H1 (cell line): ENCODE data around the gene POLN. TPM values are rescaled to one million over a fixed set of nuclear protein-coding genes. Genes with fewer than 3 reads are reported as not detected.

Experiments used
- CHD2 ChIP-seq: IDR thresholded peaks from 2 replicates; pipeline ENCODE4 v1.6.1; 2012; ENCODE audit warnings: low read length, improper control_type of control experiment
- JUN ChIP-seq: IDR thresholded peaks from 2 replicates; pipeline ENCODE4 v1.6.1; 2011; ENCODE audit warnings: low read depth, mild to moderate bottlenecking, improper control_type of control experiment, low read length
- MAX ChIP-seq: IDR thresholded peaks from 2 replicates; pipeline ENCODE4 v1.6.1; 2012; ENCODE audit warnings: inconsistent platforms
- NANOG ChIP-seq: IDR thresholded peaks from 2 replicates; pipeline ENCODE4 v1.6.1; 2011; ENCODE audit warnings: low read length, low read depth, mild to moderate bottlenecking, inconsistent platforms; ENCODE audit not compliant: insufficient read depth, poor library complexity, severe bottlenecking
- POLR2AphosphoS5 ChIP-seq: IDR thresholded peaks from 2 replicates; pipeline ENCODE4 v1.6.1; 2011; ENCODE audit warnings: low read depth, low read length
- SRF ChIP-seq: IDR thresholded peaks from 2 replicates; pipeline ENCODE4 v1.6.1; 2011; ENCODE audit warnings: mild to moderate bottlenecking, low read depth, low read length, moderate library complexity
- TAF7 ChIP-seq: optimal IDR thresholded peaks from 2 replicates; pipeline ENCODE3; 2011; ENCODE audit warnings: low read depth, mild to moderate bottlenecking, inconsistent platforms, low read length, moderate library complexity, borderline replicate concordance
- TBP ChIP-seq: IDR thresholded peaks from 2 replicates; pipeline ENCODE4 v1.6.1; 2011; ENCODE audit warnings: low read depth, low read length, improper control_type of control experiment
- USF2 ChIP-seq: IDR thresholded peaks from 2 replicates; pipeline ENCODE4 v1.6.1; 2011; ENCODE audit warnings: low read length, improper control_type of control experiment
- ZNF274 ChIP-seq: IDR thresholded peaks from 2 replicates; pipeline ENCODE4 v1.7.0; 2012; ENCODE audit warnings: low read length, borderline replicate concordance; ENCODE audit errors: extremely low read depth
- polyA plus RNA-seq, 7 experiments: library from polyadenylated mRNA; depleted of rRNA in 3 of 7; stranded (reverse) in 5 of 7; unstranded in 2 of 7; fragments of >200 nt in 5 of 7; fragments of 200-250 nt in 2 of 7; gene quantifications; 1 replicate in 5 of 7; 2 replicates in 1 of 7; 4 replicates in 1 of 7; pipeline versions ENCODE4 v1.2.1 to v1.2.3, GENCODE V29; 2011 to 2013; ENCODE audit warnings: missing spikeins in 2 of 7, mixed read lengths in 2 of 7
- total RNA-seq: library from RNA; stranded (reverse); fragmentation: NEBNext Ultra II Directional; extraction: Animal tissue kit (Norgen Biotek cat#: 25700); gene quantifications from 2 replicates; pipeline ENCODE4 v1.2.1, GENCODE V29; 2021

POLN gene
- total and polyA plus RNA-seq, 2 of the 8 experiments (the other 6 are each of a cell fraction or from before 2014, with no cell fraction given) = 0.98 to 1.5 TPM

GRCh38 chr4:2077537-2078460, 164.1 kb downstream of the POLN start (continued):
- TF ChIP-seq TBP = no peak
- TF ChIP-seq NANOG = no peak
- no peak for TF ChIP-seq TAF7
- no peak for TF ChIP-seq USF2
- no peak for TF ChIP-seq JUN
- no peak for TF ChIP-seq POLR2AphosphoS5
- TF ChIP-seq CHD2 = no peak
- no peak for TF ChIP-seq ZNF274
- no peak for TF ChIP-seq SRF
- TF ChIP-seq MAX = no peak
- TF ChIP-seq, all 59 proteins: peak for 0
